ENCODE results near the gene DPT.

The DPT gene

GRCh38 chr1:168676029-168676812 lies 52.8 kb downstream of the DPT start:
- CTCF ChIA-PET: no interaction called here
- H3K9me3 Mint-ChIP-seq: no peaks in the 10 kb centered on the region
- H3K4me3 Mint-ChIP-seq: no peak overlapping the region
- H3K4me1 Mint-ChIP-seq: no peaks in the 10 kb centered on the region
- no peaks in the 10 kb centered on the region for H3K27me3 Mint-ChIP-seq
- no peak for DNase-seq
- H3K36me3 Mint-ChIP-seq: no peaks in the 10 kb centered on the region
- no peak overlapping the region for H3K27ac Mint-ChIP-seq

- Mint-ChIP-seq H3K36me3 (no peaks in the 10 kb centered on the region), H3K27me3 (no peaks in the 10 kb centered on the region), H3K9me3 (no peaks in the 10 kb centered on the region), H3K27ac (no peak overlapping the region), H3K4me3 (no peak overlapping the region), H3K4me1 (no peaks in the 10 kb centered on the region)
- DNase-seq: no peak
- CTCF ChIA-PET: no interaction called here
Measured at GRCh38 chr1:168673974-168674683, 54.9 kb downstream of the DPT start.

GRCh38 chr1:168672278-168672677 lies 56.7 kb downstream of the DPT start:
- Mint-ChIP-seq H3K27me3 (no peaks in the 10 kb centered on the region), H3K27ac (no peak overlapping the region)

GRCh38 chr1:168671782-168672181 lies 57.2 kb downstream of the DPT start:
- Mint-ChIP-seq H3K36me3 (no peaks in the 10 kb centered on the region), H3K9me3 (no peaks in the 10 kb centered on the region), H3K4me3 (no peak overlapping the region), H3K27ac (no peak overlapping the region), H3K4me1 (no peaks in the 10 kb centered on the region), H3K27me3 (no peaks in the 10 kb centered on the region)
- CTCF ChIA-PET: interaction anchor here (0.7 to 0.9 kb wide), 2 partner anchors 9 to 34 kb away, joined by 3 to 4 read pairs; no protein-coding TSS in a partner anchor
- DNase-seq: no peak

More at GRCh38 chr1:168672278-168672677, 56.7 kb downstream of the DPT start:
- no peak overlapping the region for H3K4me3 Mint-ChIP-seq
- H3K4me1 Mint-ChIP-seq: no peaks in the 10 kb centered on the region
- H3K36me3 Mint-ChIP-seq: no peaks in the 10 kb centered on the region
- no peak for DNase-seq
- CTCF ChIA-PET: interaction anchor here (0.7 to 0.9 kb wide), 2 partner anchors 9 to 35 kb away, joined by 3 to 4 read pairs; no protein-coding TSS in a partner anchor
- no peaks in the 10 kb centered on the region for H3K9me3 Mint-ChIP-seq

- CTCF ChIA-PET: no interaction called here
- Mint-ChIP-seq H3K27me3 (peaks cover 7% of the 10 kb centered on the region), H3K4me3 (no peak overlapping the region)
Measured at GRCh38 chr1:168665975-168666374, 63.0 kb downstream of the DPT start.

GRCh38 chr1:168664069-168664834 lies 64.8 kb downstream of the DPT start:
- no peak overlapping the region for H3K27ac Mint-ChIP-seq
- H3K4me1 Mint-ChIP-seq: no peaks in the 10 kb centered on the region
- no peak for DNase-seq
- CTCF ChIA-PET: no interaction called here
- H3K27me3 Mint-ChIP-seq: peaks cover 7% of the 10 kb centered on the region
- no peaks in the 10 kb centered on the region for H3K36me3 Mint-ChIP-seq
- H3K4me3 Mint-ChIP-seq: no peak overlapping the region
- no peaks in the 10 kb centered on the region for H3K9me3 Mint-ChIP-seq

More at GRCh38 chr1:168665975-168666374, 63.0 kb downstream of the DPT start:
- no peaks in the 10 kb centered on the region for H3K36me3 Mint-ChIP-seq
- H3K4me1 Mint-ChIP-seq: no peaks in the 10 kb centered on the region
- no peaks in the 10 kb centered on the region for H3K9me3 Mint-ChIP-seq
- DNase-seq: no peak
- H3K27ac Mint-ChIP-seq: no peak overlapping the region

- no peak for DNase-seq
- Mint-ChIP-seq H3K9me3 (no peaks in the 10 kb centered on the region), H3K4me3 (no peak overlapping the region), H3K27me3 (peaks cover 10% of the 10 kb centered on the region), H3K36me3 (no peaks in the 10 kb centered on the region), H3K4me1 (no peaks in the 10 kb centered on the region), H3K27ac (no peak overlapping the region)
- CTCF ChIA-PET: no interaction called here
Measured at GRCh38 chr1:168656485-168656884, 72.5 kb downstream of the DPT start.

GRCh38 chr1:168654198-168654915 lies 74.6 kb downstream of the DPT start:
- DNase-seq: no peak

GRCh38 chr1:168653567-168653966 lies 75.4 kb downstream of the DPT start:
- peaks cover 17% of the 10 kb centered on the region for H3K27me3 Mint-ChIP-seq
- no peak for DNase-seq
- H3K4me3 Mint-ChIP-seq: no peak overlapping the region
- no peaks in the 10 kb centered on the region for H3K4me1 Mint-ChIP-seq
- no peaks in the 10 kb centered on the region for H3K36me3 Mint-ChIP-seq
- CTCF ChIA-PET: interaction anchor here (0.6 kb wide), 1 partner anchor 614 kb away, joined by 3 read pairs; no protein-coding TSS in a partner anchor
- no peak overlapping the region for H3K27ac Mint-ChIP-seq
- no peaks in the 10 kb centered on the region for H3K9me3 Mint-ChIP-seq

More at GRCh38 chr1:168654198-168654915, 74.6 kb downstream of the DPT start:
- Mint-ChIP-seq H3K4me1 (no peaks in the 10 kb centered on the region), H3K27ac (no peak overlapping the region), H3K27me3 (peaks cover 14% of the 10 kb centered on the region), H3K36me3 (no peaks in the 10 kb centered on the region), H3K4me3 (no peak overlapping the region), H3K9me3 (no peaks in the 10 kb centered on the region)
- CTCF ChIA-PET: no interaction called here

GRCh38 chr1:168645721-168646120 lies 83.3 kb downstream of the DPT start:
- no peak overlapping the region for H3K27ac Mint-ChIP-seq
- peaks cover 17% of the 10 kb centered on the region for H3K27me3 Mint-ChIP-seq
- H3K36me3 Mint-ChIP-seq: no peaks in the 10 kb centered on the region
- no peak overlapping the region for H3K4me3 Mint-ChIP-seq
- CTCF ChIA-PET: no interaction called here
- no peaks in the 10 kb centered on the region for H3K4me1 Mint-ChIP-seq
- DNase-seq: no peak
- no peaks in the 10 kb centered on the region for H3K9me3 Mint-ChIP-seq

All from activated naive CD4-positive, alpha-beta T cell treated with anti-CD3 and anti-CD28 coated beads, Interleukin-2, amount 10 ng/mL, durations not matched to agents 7 days and 5 days (primary cell).